T-helper 1 cell (primary cell): ENCODE results near the gene ITGB6.
"Not testable (repeated sequence)": the region's sequence is repeated elsewhere in the genome, so short reads cannot be mapped to it uniquely, and the experiment has no call there.

Source experiments
- DNase-seq, 5 donors: peaks; one replicate each; pipeline ENCODE4 v3.0.0-alpha.2; 2012 to 2020

Gene ITGB6

DNA sequence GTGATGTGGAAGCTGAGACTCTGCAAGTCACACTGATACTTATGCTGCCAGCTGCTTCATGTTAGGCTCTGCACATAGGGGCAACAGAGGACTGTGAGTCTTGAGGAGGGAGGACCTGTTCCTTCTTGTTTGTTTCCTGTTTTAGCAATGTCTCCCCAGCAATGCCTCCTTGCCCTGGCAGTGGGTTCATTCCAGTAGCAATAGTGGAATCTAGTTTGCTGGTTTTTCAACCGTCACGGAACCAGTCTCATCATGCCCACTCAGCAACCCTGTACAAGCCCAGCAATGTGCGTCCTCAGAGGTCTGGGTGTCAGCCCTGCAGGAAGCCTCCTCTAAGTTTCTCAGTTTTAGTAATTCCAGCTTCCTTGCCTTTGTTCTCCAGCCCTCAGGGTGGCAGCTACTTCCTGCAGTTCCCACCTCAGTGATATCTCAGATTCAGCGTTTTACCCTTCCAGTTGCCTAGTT, 20.5 kb upstream of the ITGB6 start:
- DNase-seq: peak in 1 of 5 donors; percentile 85

DNA sequence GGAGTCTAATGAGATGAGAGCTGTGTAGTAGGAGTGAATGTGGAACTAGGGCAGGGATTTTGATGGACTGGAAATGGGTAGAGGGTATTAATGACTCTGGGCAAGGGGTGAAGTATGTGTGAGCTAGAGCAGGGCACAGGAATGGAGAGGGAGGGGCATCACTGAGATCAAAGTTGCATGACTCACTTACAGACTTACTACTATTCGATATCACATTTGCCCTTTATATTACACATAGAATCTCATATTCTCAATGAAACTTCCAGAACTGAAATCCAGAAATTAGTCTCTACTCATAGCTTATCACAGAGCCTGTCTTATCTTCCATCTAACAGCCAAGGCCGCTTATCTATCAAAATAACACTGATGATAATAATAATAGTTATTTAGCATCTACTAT, 20.0 kb upstream of the ITGB6 start:
- DNase-seq: peak in 1 of 5 donors; percentile 16

DNA sequence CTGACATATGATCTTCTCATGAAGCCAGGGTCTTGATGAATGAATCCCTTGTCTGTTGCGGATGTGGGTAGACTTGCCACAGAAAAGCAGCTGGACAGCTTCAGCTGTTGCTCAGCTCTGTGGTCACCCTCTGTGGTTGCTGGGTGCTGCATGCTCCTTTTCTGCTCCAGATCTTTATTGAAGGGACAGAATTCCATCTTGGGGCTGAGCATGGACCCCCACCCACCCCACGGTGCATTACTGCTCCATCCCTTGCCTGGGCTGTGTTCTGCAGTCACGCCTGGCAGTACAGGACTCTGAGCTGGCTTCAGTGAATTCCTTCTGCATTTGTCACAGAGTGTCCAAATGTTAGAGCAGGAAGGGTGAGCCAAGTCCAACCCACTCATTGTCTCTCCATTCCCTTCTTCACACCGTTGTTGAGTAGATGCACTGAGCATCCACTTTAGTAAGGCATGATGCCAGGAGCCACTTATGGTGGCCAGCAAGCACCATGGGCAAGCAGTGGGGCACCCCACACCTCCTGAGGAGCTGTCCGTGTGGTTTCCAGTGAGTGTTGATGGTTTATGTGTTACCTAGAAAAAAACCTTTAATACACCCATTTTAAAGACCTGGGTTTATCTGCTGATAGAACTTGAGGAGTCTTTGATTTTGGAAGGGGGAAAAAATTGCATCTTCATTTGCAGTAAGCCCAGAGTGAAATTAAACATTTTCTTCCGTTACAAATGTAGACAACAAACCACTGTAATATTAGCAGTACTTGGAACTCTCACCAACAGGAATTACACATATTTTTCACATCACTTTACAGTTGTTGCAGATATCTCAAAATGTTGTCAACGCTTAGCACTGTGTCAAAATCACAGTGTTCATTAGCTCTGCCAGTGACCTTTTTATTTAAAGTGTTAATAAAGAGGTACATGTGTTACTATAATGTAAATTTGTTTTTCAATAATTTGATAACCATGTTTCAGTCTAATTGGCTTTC, 14.7 kb upstream of the ITGB6 start:
- no peak for DNase-seq

DNA sequence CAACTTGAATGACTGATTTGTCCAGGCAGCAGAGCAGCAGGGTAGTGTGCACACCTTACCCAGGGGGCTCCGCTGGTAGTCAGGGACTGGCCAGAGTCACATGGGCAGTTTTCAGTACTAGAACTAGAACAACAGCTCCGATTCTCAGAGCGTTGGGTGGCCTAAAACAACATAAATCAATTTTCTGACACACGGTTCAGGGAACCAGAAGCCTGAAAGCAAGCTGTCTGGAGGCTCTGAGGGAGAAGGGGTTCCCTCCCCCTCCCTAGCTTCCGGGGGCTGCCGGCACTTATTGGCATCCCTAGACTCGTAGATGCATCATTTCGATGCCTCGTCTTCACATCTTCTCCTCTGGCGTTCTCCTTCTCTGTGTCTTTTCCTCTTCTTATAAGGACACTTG, 13.4 kb upstream of the ITGB6 start:
- no peak for DNase-seq

DNA sequence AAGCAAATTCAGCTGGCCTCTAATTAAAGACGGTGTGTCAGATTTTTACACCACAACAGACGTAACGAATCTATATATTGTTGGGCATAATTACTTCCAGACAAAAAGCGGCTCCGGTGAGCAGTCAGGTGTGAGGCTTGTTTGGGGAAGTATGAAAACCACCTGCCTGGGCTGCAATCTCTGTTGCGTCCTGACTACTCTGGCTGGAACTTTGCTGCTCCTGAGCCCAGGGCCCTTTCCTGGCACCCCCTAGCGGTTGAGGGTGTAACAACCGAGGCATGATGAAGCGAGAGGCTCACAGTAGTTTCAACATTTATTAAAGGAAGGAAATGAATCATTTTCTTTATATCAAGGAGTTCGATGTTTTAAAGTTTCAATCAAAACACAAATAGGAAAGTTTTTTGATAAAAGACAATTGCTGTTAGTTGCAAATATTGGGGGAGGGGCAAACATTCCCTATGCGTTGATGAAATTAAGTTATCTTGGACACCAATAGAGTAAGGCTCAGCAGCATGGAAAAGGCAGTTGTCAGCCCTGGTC, 10.6 kb upstream of the ITGB6 start:
- DNase-seq: peak; percentile 20 to 62 (median 39)

DNA sequence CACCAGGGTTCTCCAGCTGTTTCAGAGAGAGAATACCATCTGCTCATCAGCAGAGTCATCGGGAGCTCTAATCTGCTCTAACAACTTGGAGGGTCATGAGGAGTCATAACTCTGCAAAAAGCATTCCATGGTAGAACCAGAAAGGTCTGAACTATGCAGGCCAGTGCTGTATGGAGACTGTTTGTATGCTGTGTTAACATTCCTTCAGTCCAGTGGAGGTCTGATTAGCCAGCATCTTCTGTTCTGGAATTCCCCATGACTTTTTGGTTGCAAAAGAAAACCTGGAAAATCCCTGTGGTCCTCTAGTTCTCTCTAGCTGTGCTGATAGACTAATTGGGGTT, 9.4 kb upstream of the ITGB6 start:
- no peak for DNase-seq

DNA sequence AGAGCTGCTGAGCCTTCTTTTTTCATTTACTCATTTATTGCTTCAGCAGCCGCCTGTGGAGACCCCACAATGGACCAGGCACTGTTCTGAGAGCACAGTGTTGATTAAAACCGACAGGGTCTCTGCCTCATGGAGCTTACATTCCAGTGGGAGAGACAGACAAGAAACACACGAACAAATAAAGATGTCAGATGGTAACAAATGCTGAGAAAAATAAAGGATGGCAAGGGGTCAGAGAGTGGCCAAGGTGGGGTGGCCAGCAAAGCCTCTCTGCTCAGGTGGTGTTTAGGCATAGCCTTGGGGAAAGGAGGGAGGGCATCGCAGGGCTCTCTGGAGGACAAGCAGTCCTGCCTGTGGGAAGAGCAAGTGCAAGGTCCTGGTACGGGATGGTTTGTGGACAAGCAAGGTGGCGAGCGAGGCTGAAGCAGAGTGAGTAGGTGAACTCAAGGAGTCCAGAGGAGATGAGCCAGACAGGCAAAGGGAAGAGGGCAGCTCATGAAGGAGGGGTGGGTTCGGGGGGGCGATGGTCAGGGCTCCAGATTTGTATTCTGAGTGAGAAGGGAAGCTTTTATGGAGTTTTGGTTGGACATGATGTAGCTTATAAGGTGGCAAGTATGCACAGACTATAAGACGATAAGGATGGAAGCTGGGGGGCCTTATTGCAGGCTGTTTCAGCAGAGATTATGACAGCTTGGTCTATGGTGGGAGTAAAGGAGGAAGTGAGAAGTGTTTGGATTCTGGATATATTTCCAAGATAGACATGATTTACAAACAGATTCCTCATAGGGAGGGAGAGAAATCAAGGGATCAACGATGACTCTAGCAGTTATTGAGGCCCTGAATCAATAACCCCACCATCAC, 8.8 kb upstream of the ITGB6 start:
- DNase-seq: no peak

DNA sequence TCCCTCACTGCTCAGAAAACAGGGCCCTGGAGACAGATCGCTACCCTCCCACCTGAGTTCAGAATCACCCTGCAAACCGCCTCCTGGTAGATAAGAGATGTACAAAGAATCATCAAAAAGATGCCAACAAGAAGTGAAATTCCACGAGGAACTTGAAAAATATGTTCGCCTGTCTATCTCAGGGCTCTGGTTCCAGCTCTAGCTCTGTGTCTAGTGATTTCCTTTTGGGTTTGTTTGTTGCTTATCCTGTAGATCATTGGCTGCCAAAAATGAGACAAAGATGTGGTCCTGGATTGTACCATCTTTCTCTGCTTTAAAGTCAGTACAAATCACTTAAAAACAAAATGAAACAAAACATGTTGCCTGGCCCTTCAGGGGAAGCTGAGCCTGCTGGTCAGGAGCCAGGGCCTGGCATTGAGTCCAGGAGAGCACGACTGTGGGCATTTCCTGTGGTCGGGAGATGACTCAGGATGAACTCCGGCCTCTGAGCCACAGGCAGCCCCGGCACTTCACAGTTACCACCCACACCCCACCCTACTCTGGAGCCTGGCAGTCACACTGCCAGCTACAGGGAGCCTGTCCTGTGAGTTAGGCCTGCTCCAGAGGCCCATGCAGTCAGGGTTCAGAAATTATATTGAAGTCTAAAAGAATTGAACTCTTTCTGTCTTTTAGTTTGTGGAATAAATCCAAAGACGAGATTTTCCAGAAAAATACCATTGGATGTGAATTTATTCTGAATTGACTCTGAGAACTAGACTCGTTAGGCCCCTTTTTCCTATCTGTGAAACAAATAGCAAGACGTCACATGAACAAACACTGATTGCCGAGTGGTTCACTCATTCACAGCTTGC, 8.0 kb upstream of the ITGB6 start:
- peak in 1 of 5 donors; percentile 16 for DNase-seq

DNA sequence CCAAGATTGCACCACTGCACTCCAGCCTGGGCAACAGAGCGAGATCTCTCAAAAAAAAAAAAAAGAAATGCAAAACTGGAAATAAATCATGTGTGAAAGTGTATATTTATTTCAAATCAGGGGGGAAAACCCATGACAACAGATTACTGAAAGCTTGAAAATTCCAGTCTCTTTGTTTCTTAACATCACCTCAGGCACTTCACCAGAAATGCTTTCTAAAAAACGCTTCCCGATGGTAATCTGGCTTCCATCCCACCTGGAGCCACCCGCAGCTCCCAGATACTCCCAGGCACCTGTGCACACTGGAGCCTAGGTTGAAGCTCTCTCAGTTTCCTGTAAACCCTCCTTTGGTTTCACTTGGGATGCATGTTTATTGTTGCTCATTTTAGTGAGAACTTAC, 7.2 kb upstream of the ITGB6 start:
- DNase-seq: no peak

DNA sequence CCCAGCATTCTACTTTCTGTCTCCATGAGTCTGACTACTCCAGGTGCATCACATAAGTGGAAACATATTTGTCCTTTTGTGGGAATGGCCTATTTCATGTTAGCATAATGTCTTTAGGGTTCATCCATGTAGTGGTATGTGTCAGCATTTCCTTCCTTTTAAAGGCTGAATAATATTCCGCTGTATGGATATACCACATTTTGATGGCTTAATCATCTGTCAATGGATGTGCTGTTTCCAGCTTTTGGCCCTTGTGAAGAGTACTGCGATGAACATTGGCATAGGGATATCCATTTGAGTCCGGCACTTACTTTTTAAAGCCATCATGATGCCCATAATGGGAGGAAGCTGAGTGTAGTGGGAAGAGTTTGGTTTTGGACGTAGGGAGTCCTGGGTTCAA, 6.4 kb upstream of the ITGB6 start:
- DNase-seq: no peak

DNA sequence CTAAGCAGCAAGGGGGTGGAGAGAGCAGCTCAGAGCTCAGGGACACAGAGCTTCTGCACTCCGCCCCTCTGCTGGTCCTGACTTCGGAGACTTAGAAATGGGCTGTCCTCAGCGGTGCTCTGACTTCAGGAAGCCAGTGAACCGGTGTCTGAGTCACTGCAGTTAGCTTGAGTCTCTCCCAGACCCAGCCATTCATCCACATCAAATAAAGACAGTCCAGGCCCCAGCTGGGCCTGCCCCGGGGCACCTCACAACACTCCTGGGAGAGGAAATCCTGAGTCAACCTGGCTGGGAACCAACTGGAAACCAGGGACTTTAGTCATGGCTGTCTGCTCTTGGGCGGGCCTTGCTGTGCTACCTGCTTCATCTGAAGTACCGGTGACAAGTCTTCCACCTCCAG, 5.4 kb upstream of the ITGB6 start:
- no peak for DNase-seq

DNA sequence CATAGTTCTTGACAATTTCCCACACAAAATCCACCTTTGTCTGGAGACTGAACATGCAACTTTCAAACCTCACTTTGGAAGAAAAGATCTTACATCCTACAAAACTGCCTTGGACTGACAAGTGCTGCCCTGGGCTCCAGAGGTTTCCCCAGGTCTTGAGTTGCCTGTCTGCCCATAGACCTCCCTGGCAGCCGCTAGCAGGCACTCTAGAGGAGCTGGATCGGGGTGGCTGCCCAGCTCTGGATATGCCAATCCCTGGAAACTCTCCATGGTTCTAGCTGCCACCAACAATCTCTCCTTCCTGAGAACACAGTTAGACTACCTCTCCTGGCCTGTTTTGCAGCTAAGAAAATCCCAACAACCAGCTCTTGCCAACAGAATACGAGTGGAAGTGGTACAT, 3.4 kb upstream of the ITGB6 start:
- DNase-seq: no peak

DNA sequence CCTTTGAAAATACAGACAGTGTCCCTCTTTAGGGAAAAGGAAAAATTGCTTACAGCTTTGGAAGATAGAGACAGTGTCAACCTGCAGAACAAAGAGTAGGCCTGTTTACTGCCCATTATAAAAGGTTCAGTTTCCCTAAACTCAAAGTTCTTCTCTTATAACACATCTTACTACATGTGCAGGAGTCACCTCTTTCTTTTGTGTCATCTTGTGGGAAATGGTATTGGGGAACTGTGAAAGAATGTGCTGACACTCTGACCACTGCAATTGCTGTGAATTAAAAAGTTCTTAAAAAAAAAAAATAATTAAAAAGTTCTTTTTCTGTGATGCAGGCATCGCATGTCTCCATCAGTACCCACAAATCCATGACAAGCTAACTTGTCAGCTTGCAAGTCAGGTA, 2.9 kb upstream of the ITGB6 start:
- DNase-seq: no peak

DNA sequence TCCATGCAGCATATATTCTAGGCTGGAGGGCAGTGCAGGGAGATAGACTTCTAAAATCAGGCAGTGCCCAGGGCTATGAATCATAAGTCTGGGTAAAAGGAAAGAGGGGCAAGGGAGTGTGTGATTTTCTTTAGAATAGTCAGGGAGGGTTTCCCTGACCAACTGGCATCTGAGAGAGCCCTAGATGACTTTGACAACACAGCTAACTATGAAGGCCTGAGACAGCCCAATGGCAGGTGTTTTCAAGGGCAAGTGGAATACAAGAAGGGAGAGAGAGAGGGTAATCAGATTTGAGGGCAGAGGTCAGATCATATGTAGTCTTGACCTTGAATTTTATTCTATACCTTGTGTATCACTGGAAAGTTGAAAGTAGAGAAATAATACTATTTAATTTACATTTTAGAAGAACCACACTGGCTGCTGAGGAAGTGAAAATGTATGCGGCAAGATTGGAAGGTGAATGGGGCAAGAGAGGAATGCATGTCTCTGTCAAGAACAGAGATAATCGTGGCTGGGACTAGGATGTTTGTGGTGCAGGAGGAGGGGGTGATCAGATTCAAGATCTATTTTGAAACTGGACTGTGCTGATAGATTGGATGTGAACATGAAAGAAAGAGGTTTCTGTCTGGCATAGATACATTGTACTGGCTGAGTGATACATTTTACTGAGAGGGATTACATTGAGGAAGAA, 1.9 kb upstream of the ITGB6 start:
- no peak for DNase-seq

DNA sequence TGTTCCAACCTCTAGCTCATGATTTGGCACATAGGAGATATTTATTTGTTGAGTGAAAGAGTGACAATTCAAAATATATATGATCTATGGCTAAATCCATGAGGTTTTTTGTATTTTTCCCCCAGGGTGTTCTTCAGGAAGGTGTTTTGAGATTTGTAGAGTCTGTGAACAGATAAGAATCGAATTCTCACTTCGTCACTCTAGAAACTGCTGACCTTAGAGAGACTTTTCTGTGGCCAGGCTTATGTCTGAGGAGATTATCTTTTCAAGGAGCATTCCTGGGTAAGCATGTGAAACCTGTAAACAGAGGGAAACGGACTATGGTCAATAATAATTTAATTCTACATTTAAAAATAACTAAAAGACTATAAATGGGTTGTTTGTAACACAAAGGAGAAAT, 849 bp upstream of the ITGB6 start:
- no peak for DNase-seq

DNA sequence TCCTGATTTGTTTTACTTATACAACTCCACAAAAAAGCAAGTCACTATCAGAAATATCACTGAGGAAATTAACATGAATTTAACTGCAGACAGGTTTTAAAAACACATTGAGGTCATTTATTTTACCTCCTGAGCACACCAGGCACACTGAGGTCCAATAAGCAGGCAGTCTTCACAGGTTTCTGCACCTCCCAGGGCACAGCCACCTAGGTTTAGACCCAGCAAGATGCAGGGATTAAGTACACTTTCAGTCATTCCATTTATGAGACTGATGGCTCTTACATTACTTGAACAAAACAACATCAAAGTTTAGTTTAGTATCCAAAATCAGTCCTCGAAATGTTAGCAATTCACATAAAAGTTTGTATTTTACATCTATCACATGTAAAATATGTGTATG, 1.0 kb downstream of the ITGB6 start:
- no peak for DNase-seq

DNA sequence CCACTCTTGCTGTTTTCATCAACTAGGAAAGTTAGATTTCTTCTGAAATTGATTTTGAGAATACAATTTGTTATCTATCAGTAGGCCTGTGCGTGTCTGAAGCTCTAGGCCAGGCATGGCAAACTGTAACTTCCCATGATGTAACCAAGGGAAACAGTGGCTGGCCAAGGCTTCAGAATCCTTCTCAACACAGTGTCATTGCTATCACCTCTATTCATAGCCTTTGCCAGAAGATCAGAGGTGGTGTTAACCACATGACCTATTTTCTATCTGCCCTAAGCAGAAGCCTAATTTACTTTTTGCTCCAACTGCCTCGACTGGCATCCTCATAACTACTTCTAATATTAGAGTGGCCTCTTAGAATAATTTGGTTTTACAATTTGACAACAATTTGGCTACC, 2.5 kb downstream of the ITGB6 start:
- no peak for DNase-seq

DNA sequence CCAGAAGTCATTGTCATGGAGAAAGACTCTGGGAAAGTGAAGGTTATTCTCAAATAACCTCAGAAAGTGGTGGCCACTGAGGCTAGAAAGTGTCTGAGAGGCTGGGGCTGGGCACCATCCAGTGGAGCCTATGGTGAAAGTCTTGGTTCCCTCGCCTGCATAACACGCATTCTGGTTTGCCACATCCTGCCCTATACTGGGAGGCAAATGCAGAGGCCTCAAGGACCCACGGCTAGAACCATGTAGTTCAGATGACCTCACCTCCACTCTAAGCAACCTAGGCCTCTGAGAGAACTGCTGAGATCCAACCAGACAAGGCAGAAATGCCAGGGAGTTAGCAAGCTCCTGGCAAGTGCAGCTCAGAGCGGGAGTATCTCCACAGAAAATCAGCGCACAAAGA, 5.1 kb downstream of the ITGB6 start:
- peak in 1 of 5 donors; percentile 31 for DNase-seq

DNA sequence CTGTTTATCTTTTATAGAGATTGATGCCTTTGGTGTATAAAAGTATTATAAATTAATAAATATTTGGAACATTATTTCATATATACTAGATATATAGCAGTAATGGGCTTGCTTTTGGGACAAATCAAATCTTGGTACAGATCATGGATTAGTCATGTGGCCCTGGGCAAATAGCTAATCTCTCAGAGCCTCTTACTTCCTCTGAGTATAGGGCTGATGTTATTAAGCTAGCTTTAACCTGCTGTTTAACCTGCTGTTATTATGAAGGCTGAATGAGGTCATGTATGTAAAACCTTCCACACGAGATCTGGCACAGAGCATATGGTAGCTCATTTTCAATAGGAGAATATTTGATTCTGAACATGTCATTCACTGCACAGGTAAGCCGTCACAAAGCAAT, 5.7 kb downstream of the ITGB6 start:
- DNase-seq: no peak

DNA sequence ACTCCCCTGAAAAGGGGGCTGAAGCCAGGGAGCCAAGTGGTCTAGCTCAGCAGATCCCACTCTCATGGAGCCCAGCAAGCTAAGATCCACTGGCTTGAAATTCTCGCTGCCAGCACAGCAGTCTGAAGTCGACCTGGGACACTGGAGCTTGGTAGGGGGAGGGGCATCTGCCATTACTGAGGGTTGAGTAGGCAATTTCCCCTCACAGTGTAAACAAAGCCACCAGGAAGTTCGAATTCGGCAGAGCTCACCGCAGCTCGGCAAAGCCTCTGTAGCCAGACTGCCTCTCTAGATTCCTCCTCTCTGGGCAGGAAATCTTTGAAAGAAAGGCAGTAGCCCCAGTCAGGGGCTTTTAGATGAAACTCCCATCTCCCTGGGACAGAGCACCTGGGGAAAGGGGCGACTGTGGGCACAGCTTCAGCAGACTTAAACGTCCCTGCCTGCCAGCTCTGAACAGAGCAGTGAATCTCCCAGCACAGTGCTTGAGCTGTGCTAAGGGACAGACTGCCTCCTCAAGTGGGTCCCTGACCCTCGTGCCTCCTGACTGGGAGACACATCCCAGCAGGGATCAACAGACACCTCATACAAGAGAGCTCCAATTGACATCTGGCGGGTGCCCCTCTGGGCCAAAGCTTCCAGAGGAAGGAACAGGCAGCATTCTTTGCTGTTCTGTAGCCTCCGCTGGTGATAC, 18.8 kb downstream of the ITGB6 start:
- DNase-seq: peak in 2 of 5 donors; percentile 1 to 42

DNA sequence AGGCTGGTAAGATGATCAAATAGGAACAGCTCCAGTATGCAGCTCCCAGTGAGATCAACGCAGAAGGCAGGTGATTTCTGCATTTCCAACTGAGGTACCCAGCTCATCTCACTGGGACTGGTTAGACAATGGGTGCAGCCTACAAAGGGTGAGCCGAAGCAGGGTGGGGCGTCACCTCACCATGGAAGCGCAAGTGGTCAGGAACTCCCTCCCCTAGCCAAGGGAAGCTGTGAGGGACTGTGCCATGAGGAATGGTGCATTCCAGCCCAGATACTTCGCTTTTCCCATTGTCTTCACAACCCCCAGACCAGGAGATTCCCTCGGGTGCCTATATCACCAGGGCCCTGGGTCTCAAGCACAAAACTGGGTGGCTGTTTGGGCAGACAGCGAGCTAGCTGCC, 19.4 kb downstream of the ITGB6 start:
- not testable (repeated sequence) for DNase-seq
